Peyer's patch (tissue), 4 donors: Measurements from ENCODE around the gene SUDS3. TPM values are rescaled to one million over a fixed set of nuclear protein-coding genes. Genes with fewer than 3 reads are reported as not detected.

Source experiments
- DNase-seq, 3 donors: peaks; one replicate each; pipeline ENCODE4 v3.0.0-alpha.2; 2017 to 2019
- H3K27ac ChIP-seq, 4 donors: fragments of 200-600 bp; sonication (generic); one replicate each; pipeline ENCODE4 v1.5.1; 2016 to 2019
- H3K27me3 ChIP-seq, 2 donors: fragments of 200-600 bp; sonication (generic); one replicate each; pipeline ENCODE4 v1.5.1; 2019
- H3K36me3 ChIP-seq, 3 donors: fragments of 200-600 bp; sonication (generic); one replicate each; pipeline ENCODE4 v1.5.1; 2016 to 2019
- H3K4me1 ChIP-seq, 4 donors: fragments of 200-600 bp; sonication (generic); one replicate each; pipeline ENCODE4 v1.5.1; 2016 to 2019
- H3K4me3 ChIP-seq, 4 donors: fragments of 200-600 bp; sonication (generic); 1 replicate in 3 of 4; 2 replicates in 1 of 4; pipeline ENCODE4 v1.5.1; 2016 to 2019; ENCODE audit warnings: mild to moderate bottlenecking in 1 of 4
- H3K9me3 ChIP-seq, 4 donors: fragments of 200-600 bp; sonication (generic); one replicate each; pipeline ENCODE4 v1.5.1; 2016 to 2019; ENCODE audit warnings: mild to moderate bottlenecking in 1 of 4
- CTCF ChIP-seq, 6 experiments: fragments of 450-650 bp in 4 of 6; fragments of 200-600 bp in 2 of 6; sonication (generic) in 1 of 6; IDR thresholded peaks; one replicate each; pipeline ENCODE4 v1.5.1; 2017 to 2019; ENCODE audit warnings: antibody characterized with exemption in 6 of 6, mild to moderate bottlenecking in 3 of 6, moderate library complexity in 1 of 6
- POLR2A ChIP-seq, 2 donors: fragments of 450-650 bp; IDR thresholded peaks; one replicate each; pipeline ENCODE4 v1.5.1; 2017; ENCODE audit warnings: antibody characterized with exemption in 2 of 2, mild to moderate bottlenecking in 2 of 2, moderate library complexity in 2 of 2
- total RNA-seq, 4 donors: library from RNA; depleted of rRNA; stranded (reverse); fragments of >200 nt; gene quantifications; one replicate each; pipeline ENCODE4 v1.1.0, GENCODE V29; 2016

The SUDS3 gene
- total RNA-seq, 4 donors from 2014 or later = 39.2 to 86.7 (median 66.1) TPM

GRCh38 chr12:118371321-118372282 is 4.8 kb upstream of the SUDS3 start:
- H3K27me3 ChIP-seq = no peaks in the 10 kb centered on the region
- H3K4me1 ChIP-seq = peaks cover 0 to 34% (median 4%) of the 10 kb centered on the region in 4 donors
- peak overlapping the region; percentile 80 to 92 (median 87) for H3K27ac ChIP-seq
- H3K9me3 ChIP-seq = no peaks in the 10 kb centered on the region
- peak; percentile 21 to 60 (median 56) for DNase-seq
- H3K36me3 ChIP-seq = no peaks in the 10 kb centered on the region
- TF ChIP-seq POLR2A (IDR thresholded peaks at IDR 0.05) (no peak), CTCF (IDR thresholded peaks at IDR 0.05) (no peak)
- H3K4me3 ChIP-seq = peak overlapping the region; percentile 89 to 96 (median 91)

GRCh38 chr12:118372541-118373495 is 3.5 kb upstream of the SUDS3 start, which contains the start of gene TAOK3:
TSS of gene TAOK3 (minus strand) at chr12:118372907. CDS start at chr12:118255567, 117,340 bp downstream.
- H3K27ac ChIP-seq = peak within 1 kb of the TSS; percentile 86 to 92 (median 90)
- peaks cover 0 to 41% (median 5%) of the 10 kb centered on the region in 4 donors for H3K4me1 ChIP-seq
- no peaks in the 10 kb centered on the region for H3K9me3 ChIP-seq
- TF ChIP-seq POLR2A (IDR thresholded peaks at IDR 0.05) (peak; percentile 76 to 83), CTCF (IDR thresholded peaks at IDR 0.05) (no peak)
- DNase-seq = peak; percentile 98 to 99 (median 99)
- peak within 1 kb of the TSS; percentile 89 to 96 (median 91) for H3K4me3 ChIP-seq
- H3K36me3 ChIP-seq = no peaks in the 10 kb centered on the region
- no peaks in the 10 kb centered on the region for H3K27me3 ChIP-seq

GRCh38 chr12:118373616-118374015 is 2.7 kb upstream of the SUDS3 start:
- no peak for DNase-seq
- TF ChIP-seq POLR2A (IDR thresholded peaks at IDR 0.05) = no peak
- no peak for TF ChIP-seq CTCF (IDR thresholded peaks at IDR 0.05)
- H3K36me3 ChIP-seq = peaks cover 0 to 2% (median 0%) of the 10 kb centered on the region in 3 donors
- peak overlapping the region; percentile 89 to 96 (median 91) for H3K4me3 ChIP-seq
- H3K4me1 ChIP-seq = peaks cover 0 to 49% (median 5%) of the 10 kb centered on the region in 4 donors
- peak overlapping the region; percentile 86 to 92 (median 90) for H3K27ac ChIP-seq
- H3K9me3 ChIP-seq = no peaks in the 10 kb centered on the region
- H3K27me3 ChIP-seq = no peaks in the 10 kb centered on the region

- no peak for DNase-seq
- no peak for TF ChIP-seq POLR2A (IDR thresholded peaks at IDR 0.05)
- Histone ChIP-seq H3K36me3 (peaks cover 0 to 9% (median 0%) of the 10 kb centered on the region in 3 donors), H3K4me3 (no peak overlapping the region), H3K27ac (peak overlapping the region in 3 of 4 donors; percentile 90 to 92 (median 91)), H3K27me3 (no peaks in the 10 kb centered on the region), H3K4me1 (peaks cover 0 to 49% (median 5%) of the 10 kb centered on the region in 4 donors), H3K9me3 (no peaks in the 10 kb centered on the region)
Observed at GRCh38 chr12:118374126-118374725, 2.1 kb upstream of the SUDS3 start.

- Histone ChIP-seq H3K27ac (peak overlapping the region in 1 of 4 donors; percentile 93), H3K36me3 (peaks cover 0 to 13% (median 0%) of the 10 kb centered on the region in 3 donors), H3K4me3 (no peak overlapping the region), H3K4me1 (peaks cover 0 to 43% (median 5%) of the 10 kb centered on the region in 4 donors), H3K27me3 (no peaks in the 10 kb centered on the region), H3K9me3 (no peaks in the 10 kb centered on the region)
- TF ChIP-seq POLR2A (IDR thresholded peaks at IDR 0.05) = no peak
- TF ChIP-seq CTCF (IDR thresholded peaks at IDR 0.05) = no peak
- no peak for DNase-seq
Observed at GRCh38 chr12:118374909-118375308, 1.4 kb upstream of the SUDS3 start.
